Stimulated activated CD8-positive, alpha-beta memory T cell treated with anti-CD3 and anti-CD28 coated beads, Interleukin-2, amount 100 ng/mL, for 1 hour (primary cell): Measurements from ENCODE around the gene STUB1.

ENCODE experiments used
- DNase-seq, 2 donors: peaks; one replicate each; pipeline ENCODE4 v3.0.0-alpha.2; 2020; ENCODE audit warnings: low read depth in 2 of 2

The STUB1 gene

GRCh38 chr16:679814-680624 is at the start of gene STUB1:
STUB1 (plus strand) TSS chr16:680410; CDS start chr16:680526, 116 bp downstream.
- DNase-seq, result peak; percentile 65 to 83

GRCh38 chr16:630815-631405 is 49.3 kb upstream of the STUB1 start, which contains the start of gene WFIKKN1:
WFIKKN1 (plus strand) TSS chr16:630985; CDS start chr16:631254, 269 bp downstream.
- no peak for DNase-seq

GRCh38 chr16:631808-632358 is 48.3 kb upstream of the STUB1 start:
- no peak for DNase-seq

DNA sequence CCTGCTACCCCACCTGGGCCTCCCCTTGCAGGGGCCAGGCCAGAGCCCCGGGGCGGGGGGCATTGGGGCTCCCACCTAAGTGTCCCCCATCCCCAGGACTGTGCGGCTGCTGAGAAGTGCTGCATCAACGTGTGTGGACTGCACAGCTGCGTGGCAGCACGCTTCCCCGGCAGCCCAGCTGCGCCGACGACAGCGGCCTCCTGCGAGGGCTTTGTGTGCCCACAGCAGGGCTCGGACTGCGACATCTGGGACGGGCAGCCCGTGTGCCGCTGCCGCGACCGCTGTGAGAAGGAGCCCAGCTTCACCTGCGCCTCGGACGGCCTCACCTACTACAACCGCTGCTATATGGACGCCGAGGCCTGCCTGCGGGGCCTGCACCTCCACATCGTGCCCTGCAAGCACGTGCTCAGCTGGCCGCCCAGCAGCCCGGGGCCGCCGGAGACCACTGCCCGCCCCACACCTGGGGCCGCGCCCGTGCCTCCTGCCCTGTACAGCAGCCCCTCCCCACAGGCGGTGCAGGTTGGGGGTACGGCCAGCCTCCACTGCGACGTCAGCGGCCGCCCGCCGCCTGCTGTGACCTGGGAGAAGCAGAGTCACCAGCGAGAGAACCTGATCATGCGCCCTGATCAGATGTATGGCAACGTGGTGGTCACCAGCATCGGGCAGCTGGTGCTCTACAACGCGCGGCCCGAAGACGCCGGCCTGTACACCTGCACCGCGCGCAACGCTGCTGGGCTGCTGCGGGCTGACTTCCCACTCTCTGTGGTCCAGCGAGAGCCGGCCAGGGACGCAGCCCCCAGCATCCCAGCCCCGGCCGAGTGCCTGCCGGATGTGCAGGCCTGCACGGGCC is 47.5 kb upstream of the STUB1 start:
- no peak for DNase-seq

DNA sequence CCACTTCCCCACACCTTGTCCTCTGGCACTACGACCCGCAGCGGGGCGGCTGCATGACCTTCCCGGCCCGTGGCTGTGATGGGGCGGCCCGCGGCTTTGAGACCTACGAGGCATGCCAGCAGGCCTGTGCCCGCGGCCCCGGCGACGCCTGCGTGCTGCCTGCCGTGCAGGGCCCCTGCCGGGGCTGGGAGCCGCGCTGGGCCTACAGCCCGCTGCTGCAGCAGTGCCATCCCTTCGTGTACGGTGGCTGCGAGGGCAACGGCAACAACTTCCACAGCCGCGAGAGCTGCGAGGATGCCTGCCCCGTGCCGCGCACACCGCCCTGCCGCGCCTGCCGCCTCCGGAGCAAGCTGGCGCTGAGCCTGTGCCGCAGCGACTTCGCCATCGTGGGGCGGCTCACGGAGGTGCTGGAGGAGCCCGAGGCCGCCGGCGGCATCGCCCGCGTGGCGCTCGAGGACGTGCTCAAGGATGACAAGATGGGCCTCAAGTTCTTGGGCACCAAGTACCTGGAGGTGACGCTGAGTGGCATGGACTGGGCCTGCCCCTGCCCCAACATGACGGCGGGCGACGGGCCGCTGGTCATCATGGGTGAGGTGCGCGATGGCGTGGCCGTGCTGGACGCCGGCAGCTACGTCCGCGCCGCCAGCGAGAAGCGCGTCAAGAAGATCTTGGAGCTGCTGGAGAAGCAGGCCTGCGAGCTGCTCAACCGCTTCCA is 46.7 kb upstream of the STUB1 start:
- no peak for DNase-seq

GRCh38 chr16:634051-634670 is 46.0 kb upstream of the STUB1 start:
- DNase-seq, result no peak

DNA sequence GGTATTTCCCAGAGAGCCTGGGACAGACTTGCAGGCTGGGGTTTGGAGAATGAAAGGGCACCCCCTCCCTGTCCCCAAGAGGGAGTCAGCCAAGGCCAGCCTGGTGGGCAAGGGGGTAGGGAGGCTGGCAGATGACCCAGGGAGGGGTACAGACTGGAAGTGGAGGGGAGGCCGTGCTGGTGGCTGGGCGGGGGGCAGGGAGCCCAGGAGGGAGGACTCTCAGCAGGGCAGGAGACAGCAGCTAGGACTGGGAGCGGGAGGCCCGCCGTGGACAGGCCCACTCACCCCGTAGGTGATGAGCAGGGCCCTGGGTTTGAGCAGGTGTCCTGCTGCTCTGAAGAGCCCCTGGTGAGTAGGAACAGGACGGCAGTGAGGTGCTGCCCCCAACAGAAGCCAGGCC is 45.2 kb upstream of the STUB1 start:
- DNase-seq, result no peak

- no peak for DNase-seq
These were observed 44.5 kb upstream of the STUB1 start for GRCh38 chr16:635573-636205.

DNA sequence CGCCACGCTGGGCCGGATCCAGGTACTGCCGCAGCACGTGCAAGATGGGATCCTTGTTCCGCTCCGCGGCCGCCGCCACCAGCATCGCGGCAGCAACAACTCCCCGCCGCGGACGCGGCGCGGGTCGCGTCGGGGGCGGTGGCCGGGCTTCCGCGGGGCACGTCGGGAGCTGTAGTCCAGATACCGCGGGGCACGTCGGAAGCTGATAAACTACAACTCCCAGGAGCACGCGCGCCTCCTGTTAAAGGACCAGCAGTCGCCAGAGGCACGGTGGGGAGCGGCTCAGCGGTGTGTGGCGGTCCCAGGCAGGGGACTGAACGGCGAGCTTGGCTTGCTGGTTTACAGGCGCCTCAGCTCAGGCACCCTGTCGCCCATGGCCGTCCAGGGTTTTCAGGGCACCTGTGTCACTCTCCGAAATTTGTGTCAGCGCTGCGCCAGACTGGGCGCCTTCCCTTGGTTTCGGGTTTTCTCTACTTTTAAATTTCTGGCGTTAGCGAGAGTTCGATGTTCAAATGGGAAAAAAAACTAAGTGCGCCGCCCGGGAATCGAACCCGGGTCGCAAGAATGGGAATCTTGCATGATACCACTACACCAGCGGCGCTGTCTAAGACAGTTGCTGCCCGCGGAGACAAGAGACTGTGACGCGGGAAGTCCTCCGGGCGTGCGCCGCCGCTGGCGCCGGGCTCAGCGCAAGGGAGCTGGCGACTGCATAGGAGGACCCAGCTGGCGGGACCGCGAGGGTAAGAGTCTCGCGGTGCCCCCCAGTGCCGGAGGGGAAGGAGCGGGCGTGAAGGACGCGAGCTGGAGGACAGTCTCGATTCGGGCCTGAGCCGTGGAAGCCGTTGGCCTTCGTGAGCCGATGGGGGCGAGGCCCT is 43.8 kb upstream of the STUB1 start, which contains the start of gene METTL26:
Gene METTL26, minus strand, starts transcription at position 100 of the 875 bp plus-strand sequence. Its CDS starts 15 bp downstream, at position 85.
- peak; percentile 78 to 84 for DNase-seq

DNA sequence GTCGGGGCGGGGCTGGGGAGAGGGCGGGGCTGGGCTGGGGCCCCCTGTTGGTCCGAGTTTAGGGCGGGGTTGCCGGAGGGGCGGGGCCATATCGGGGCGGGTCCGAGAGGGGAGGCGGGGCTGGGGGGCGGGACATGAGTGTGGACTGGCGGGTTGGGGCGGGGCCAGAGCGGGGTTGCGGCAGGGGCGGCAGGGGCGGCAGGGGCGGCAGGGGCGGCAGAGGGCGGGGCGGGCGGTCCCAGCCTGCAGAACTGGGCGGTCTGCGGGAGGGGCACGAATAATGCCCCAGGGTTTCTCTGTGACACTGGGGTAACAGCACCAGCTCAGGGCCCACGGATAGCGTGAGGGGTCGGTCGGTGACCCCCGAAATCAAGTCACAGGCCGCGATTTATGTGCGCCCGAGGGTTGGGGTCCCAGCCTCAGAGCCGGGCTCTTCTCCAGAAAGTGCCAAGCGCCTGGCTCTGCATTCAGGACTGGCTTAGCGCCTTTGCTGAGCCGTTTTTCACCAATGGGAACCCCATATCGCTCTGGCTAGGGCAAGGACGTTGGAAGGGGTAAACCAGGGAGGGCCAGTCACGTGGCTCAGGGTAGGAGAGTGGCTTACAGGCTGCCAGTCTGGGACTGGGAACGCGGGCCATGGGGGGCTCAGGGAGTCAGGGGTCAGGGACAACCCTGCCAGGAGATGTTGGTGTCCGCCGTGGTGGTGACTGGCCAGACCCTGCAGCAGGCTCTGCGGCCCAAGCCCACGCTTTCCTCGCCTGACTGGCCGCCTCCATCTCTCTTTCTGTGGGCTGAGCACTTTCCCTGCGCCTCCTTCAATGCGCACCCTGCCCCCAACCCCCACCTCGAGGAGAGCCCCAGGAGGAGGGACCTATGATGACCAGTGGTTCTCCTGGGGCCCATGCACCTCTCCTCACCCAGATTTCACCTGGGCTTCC is 42.9 kb upstream of the STUB1 start:
- peak; percentile 74 to 84 for DNase-seq

DNA sequence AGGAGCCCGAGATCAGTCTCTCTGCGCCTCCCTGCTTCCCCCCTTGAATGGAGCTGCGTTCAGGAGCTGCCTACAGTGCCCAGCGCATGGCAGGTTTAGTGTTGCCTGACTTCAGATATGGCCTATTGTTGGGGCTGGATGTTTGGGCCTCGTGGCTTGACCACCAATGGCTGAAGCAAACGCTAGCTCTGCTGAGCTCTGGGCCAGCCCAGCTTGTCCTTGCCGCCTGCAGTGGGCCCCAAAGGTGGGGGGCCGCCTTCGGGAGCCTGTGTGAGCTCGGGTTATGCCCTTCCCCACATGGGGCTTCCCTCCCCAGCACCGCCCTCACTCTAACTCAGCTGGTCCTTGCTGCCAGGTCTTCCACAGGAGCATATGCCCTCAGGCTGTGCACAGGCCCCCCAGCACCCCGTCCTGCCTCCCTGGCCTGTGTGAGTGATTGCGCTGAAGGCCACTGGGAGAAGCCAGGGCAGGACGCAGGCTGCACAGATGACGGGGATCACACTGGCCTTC is 42.1 kb upstream of the STUB1 start:
- no peak for DNase-seq

GRCh38 chr16:638836-639235 is 41.4 kb upstream of the STUB1 start:
- no peak for DNase-seq

GRCh38 chr16:640614-641013 is 39.6 kb upstream of the STUB1 start:
- no peak for DNase-seq

DNA sequence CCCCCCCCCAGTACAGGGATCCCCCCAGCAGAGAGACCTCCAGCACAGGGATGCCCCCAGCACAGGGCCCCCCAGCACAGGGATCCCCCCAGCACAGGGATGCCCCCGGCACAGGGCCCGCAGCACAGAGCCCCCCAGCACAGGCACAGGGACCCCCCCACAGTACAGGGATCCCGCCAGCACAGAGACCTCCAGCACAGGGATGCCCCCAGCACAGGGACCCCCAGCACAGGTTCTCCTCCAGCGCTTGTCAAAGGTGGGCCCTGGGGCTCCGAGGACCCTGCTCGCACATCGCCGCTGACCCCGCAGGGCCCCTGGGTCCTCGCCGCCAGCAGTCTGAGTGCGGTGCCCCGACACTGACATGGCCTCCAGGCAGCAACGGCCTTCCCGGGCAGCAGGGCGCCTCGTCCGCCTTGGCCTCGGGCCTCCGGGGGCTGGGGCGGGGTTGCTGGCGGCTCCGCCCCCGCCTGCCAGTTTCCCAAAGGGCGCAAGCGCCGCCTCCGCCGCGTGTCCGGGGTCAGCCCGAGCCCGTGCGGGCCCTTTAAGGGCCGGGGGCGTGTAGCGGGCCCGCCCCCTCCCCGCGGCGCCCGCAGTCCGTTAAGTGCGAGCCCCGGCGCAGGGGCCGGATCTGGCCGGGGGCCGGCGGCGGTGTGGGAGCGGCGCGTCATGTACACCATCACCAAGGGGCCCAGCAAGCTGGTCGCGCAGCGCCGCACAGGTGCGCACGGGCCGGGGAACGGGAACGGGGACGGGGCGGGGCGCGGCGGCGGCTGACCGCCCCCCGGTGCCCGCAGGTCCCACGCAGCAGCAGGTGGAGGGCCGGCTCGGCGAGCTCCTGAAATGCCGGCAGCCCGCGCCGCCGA is 38.7 kb upstream of the STUB1 start, which contains the start of gene MCRIP2:
Gene MCRIP2, plus strand, starts transcription at position 503 of the 863 bp plus-strand sequence. Its CDS starts 164 bp downstream, at position 667.
- DNase-seq, result peak; percentile 18 to 29

GRCh38 chr16:642189-643049 is 37.8 kb upstream of the STUB1 start:
- DNase-seq, result no peak

DNA sequence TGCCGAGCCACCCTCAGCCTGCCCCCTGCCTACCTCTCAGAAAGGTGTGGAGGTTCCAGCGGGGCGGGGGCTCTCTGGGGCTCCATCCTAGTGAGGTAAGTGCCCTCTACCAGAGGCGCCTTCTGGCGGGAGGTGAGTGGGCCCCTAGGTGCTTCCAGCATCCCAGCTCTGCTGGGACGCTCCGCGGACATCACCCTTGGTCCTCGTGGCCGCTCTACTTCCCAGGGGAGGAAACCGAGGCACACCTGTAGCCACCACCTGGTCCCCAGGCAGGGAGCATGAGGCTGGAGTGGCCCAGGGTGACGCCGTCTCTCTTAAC is 37.2 kb upstream of the STUB1 start:
- DNase-seq, result no peak
